OCI-LY1 (cell line): ENCODE results near the gene NAV2.

Source experiments
- H2AFZ ChIP-seq: fragments of 200-600 bp; sonication (generic), shearing (Covaris generic); 2 replicates; pipeline ENCODE4 v1.6.0; 2014; ENCODE audit warnings: antibody characterized with exemption, mild to moderate bottlenecking, low read length
- H3F3A ChIP-seq: fragments of 200-600 bp; sonication (generic), shearing (Covaris generic); 2 replicates; pipeline ENCODE4 v1.6.0; 2014; ENCODE audit warnings: mild to moderate bottlenecking, antibody characterized with exemption, low read length, moderate library complexity; ENCODE audit not compliant: insufficient read depth
- H3K27ac ChIP-seq: fragments of 200-600 bp; sonication (generic); 2 replicates; pipeline ENCODE4 v1.5.1; 2014; ENCODE audit warnings: low read length, mixed run types, mild to moderate bottlenecking, low read depth; ENCODE audit not compliant: poor library complexity, severe bottlenecking
- H3K27me3 ChIP-seq: fragments of 200-600 bp; sonication (generic); 2 replicates; pipeline ENCODE4 v1.6.0; 2014; ENCODE audit warnings: antibody characterized with exemption, mild to moderate bottlenecking, low read length, moderate library complexity; ENCODE audit not compliant: insufficient read depth
- H3K36me3 ChIP-seq: fragments of 200-600 bp; sonication (generic); 2 replicates; pipeline ENCODE4 v1.6.1; 2014; ENCODE audit warnings: mild to moderate bottlenecking, antibody characterized with exemption, low read length, moderate library complexity, mixed read lengths; ENCODE audit not compliant: insufficient read depth
- H3K4me1 ChIP-seq: fragments of 200-600 bp; sonication (generic); 2 replicates; pipeline ENCODE4 v1.5.1; 2014; ENCODE audit warnings: mild to moderate bottlenecking, low read length, moderate library complexity; ENCODE audit not compliant: insufficient read depth, severe bottlenecking
- H3K4me2 ChIP-seq: fragments of 200-600 bp; sonication (generic), shearing (Covaris generic); 2 replicates; pipeline ENCODE4 v1.6.1; 2014; ENCODE audit warnings: low read length
- H3K4me3 ChIP-seq: fragments of 200-600 bp; sonication (generic); 2 replicates; pipeline ENCODE4 v1.5.1; 2014; ENCODE audit warnings: low read length, low read depth, mild to moderate bottlenecking, mixed read lengths; ENCODE audit not compliant: poor library complexity, severe bottlenecking
- H3K79me2 ChIP-seq: fragments of 200-600 bp; shearing (Covaris generic); 2 replicates; pipeline ENCODE4 v1.6.1; 2016; ENCODE audit warnings: mixed run types, low read length, mixed read lengths; ENCODE audit not compliant: insufficient read depth
- H3K9ac ChIP-seq: fragments of 200-600 bp; sonication (generic), shearing (Covaris generic); 2 replicates; pipeline ENCODE4 v1.6.1; 2014; ENCODE audit warnings: mild to moderate bottlenecking, low read length, mixed read lengths
- H3K9me2 ChIP-seq: fragments of 200-600 bp; sonication (generic), shearing (Covaris generic); 2 replicates; pipeline ENCODE4 v1.6.1; 2014; ENCODE audit warnings: low read depth, mild to moderate bottlenecking, low read length, mixed read lengths
- H3K9me3 ChIP-seq: fragments of 200-600 bp; shearing (Covaris generic); 2 replicates; pipeline ENCODE4 v1.6.1; 2014; ENCODE audit warnings: low read length, mixed read lengths
- H4K20me1 ChIP-seq: fragments of 200-600 bp; sonication (generic), shearing (Covaris generic); 2 replicates; pipeline ENCODE4 v1.6.0; 2016; ENCODE audit warnings: mild to moderate bottlenecking, low read length; ENCODE audit not compliant: insufficient read depth
- EZH2 ChIP-seq: fragments of 200-600 bp; sonication (generic), shearing (Covaris generic); IDR thresholded peaks from 2 replicates; pipeline ENCODE4 v1.8.0; 2017; ENCODE audit warnings: borderline replicate concordance, mixed run types, mild to moderate bottlenecking, antibody characterized with exemption, low read length, moderate library complexity, mixed read lengths
- TF ChIP-seq, protein P1 (sequence below): fragments of 200-600 bp; sonication (generic), shearing (Covaris generic); IDR thresholded peaks from 2 replicates; pipeline ENCODE4 v1.5.1; 2017; ENCODE audit warnings: mild to moderate bottlenecking, antibody characterized with exemption, low read length, moderate library complexity, mixed read lengths

The NAV2 gene

DNA sequence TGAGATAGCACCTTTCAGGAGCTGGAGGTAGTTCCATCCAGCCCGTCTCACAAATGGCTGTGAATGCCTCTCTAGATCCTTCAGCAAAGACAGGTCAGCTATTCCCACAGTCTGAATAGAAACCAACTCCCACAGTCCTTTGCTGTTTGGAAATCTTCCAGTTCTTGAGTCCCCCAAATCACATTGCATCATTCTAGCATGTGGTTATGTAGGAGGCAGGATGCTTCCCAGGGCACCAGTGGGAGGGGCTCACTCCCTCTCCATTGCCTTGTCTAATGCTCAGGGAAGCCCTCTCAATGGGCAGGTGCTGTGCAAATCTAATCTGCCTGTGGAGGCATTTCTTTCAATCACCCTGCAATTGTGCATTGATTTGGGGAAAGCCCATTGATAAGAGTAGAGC, 14.6 kb downstream of the NAV2 start:
- Histone ChIP-seq H3K9me2 (no peaks in the 10 kb centered on the region), H4K20me1 (no peaks in the 10 kb centered on the region), H3K36me3 (no peaks in the 10 kb centered on the region), H3K79me2 (no peaks in the 10 kb centered on the region), H3K9ac (no peak overlapping the region), H3K4me3 (no peak overlapping the region), H3K27ac (no peak overlapping the region), H3K27me3 (no peaks in the 10 kb centered on the region), H3K4me1 (no peaks in the 10 kb centered on the region), H3K9me3 (no peaks in the 10 kb centered on the region), H2AFZ (no peak overlapping the region), H3K4me2 (no peak overlapping the region), H3F3A (no peaks in the 10 kb centered on the region)
- TF ChIP-seq, protein P1, sequence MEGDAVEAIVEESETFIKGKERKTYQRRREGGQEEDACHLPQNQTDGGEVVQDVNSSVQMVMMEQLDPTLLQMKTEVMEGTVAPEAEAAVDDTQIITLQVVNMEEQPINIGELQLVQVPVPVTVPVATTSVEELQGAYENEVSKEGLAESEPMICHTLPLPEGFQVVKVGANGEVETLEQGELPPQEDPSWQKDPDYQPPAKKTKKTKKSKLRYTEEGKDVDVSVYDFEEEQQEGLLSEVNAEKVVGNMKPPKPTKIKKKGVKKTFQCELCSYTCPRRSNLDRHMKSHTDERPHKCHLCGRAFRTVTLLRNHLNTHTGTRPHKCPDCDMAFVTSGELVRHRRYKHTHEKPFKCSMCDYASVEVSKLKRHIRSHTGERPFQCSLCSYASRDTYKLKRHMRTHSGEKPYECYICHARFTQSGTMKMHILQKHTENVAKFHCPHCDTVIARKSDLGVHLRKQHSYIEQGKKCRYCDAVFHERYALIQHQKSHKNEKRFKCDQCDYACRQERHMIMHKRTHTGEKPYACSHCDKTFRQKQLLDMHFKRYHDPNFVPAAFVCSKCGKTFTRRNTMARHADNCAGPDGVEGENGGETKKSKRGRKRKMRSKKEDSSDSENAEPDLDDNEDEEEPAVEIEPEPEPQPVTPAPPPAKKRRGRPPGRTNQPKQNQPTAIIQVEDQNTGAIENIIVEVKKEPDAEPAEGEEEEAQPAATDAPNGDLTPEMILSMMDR, result no peak
- no peak for TF ChIP-seq EZH2

DNA sequence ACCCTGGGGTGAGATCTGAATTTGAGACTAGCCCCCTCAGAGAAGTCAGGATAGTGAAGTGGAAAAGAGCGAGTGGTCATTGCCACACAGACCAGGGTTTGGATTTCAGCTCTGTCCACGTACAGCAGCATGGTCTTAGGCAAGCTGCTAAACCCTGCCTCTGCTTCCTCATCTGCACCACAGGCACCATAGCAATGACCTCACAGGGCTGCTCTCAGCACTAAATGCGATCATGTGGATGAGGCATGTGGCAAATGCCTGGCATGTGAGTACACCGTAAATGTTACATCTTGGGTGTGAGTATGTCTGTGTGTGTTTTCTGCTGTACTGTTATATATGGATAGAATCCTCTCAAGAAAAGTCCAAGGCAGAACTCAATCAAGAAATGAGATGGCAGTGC, 15.8 kb downstream of the NAV2 start:
- no peaks in the 10 kb centered on the region for H3K79me2 ChIP-seq
- TF ChIP-seq, protein P1, result no peak
- no peak for TF ChIP-seq EZH2
- no peak overlapping the region for H2AFZ ChIP-seq
- H3K9ac ChIP-seq, result no peak overlapping the region
- no peaks in the 10 kb centered on the region for H3K36me3 ChIP-seq
- H3K27me3 ChIP-seq, result no peaks in the 10 kb centered on the region; the same call in 1 of the 2 replicates
- no peak overlapping the region for H3K27ac ChIP-seq
- no peaks in the 10 kb centered on the region for H3K9me2 ChIP-seq
- no peaks in the 10 kb centered on the region for H3K9me3 ChIP-seq
- H3K4me2 ChIP-seq, result no peak overlapping the region
- H3K4me3 ChIP-seq, result no peak overlapping the region
- H4K20me1 ChIP-seq, result no peaks in the 10 kb centered on the region
- no peaks in the 10 kb centered on the region for H3F3A ChIP-seq
- no peaks in the 10 kb centered on the region for H3K4me1 ChIP-seq

DNA sequence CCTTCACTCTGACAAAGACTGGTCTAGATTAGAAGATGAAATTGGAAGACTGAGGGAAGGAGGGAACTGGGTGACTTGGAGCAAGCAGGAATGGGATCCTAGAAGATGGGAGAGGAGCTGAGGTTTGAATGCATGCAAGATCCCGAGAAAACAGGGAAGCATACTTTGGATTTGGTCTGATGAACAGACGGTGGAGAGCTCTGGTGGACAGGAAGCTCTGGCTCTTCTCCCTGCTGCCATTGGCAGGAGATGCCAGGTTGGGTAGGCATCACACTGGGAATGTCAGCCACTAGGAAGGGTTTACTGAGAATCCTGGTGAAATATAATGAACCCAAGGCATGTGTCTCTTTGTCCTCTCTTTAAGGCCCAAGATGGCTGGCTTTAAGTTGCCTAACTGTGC, 16.5 kb downstream of the NAV2 start:
- no peaks in the 10 kb centered on the region for H3K9me3 ChIP-seq
- H3K27me3 ChIP-seq, result no peaks in the 10 kb centered on the region; the same call in 1 of the 2 replicates
- H3K4me3 ChIP-seq, result no peak overlapping the region
- no peaks in the 10 kb centered on the region for H4K20me1 ChIP-seq
- no peaks in the 10 kb centered on the region for H3K9me2 ChIP-seq
- H2AFZ ChIP-seq, result no peak overlapping the region
- no peak overlapping the region for H3K4me2 ChIP-seq
- no peaks in the 10 kb centered on the region for H3K79me2 ChIP-seq
- no peaks in the 10 kb centered on the region for H3F3A ChIP-seq
- H3K9ac ChIP-seq, result no peak overlapping the region
- no peaks in the 10 kb centered on the region for H3K4me1 ChIP-seq
- H3K27ac ChIP-seq, result no peak overlapping the region
- H3K36me3 ChIP-seq, result no peaks in the 10 kb centered on the region
- no peak for TF ChIP-seq EZH2
- TF ChIP-seq, protein P1, result no peak
